ENCODE data around the gene TRPV4. TPM values are rescaled to one million over a fixed set of nuclear protein-coding genes. Genes with fewer than 3 reads are reported as not detected.

The TRPV4 gene
- total RNA-seq, 1 donor from 2014 or later, result 0.92 TPM

GRCh38 chr12:109764123-109764522 lies 69.1 kb downstream of the TRPV4 start:
- no peak for DNase-seq (ENCODE audit: low read depth, low spot score)

- DNase-seq (ENCODE audit: low read depth, low spot score), result no peak
These were observed 69.9 kb downstream of the TRPV4 start for GRCh38 chr12:109763201-109763841.

GRCh38 chr12:109762673-109763191 lies 70.5 kb downstream of the TRPV4 start:
- no peak for DNase-seq (ENCODE audit: low read depth, low spot score)

GRCh38 chr12:109762071-109762672 lies 71.0 kb downstream of the TRPV4 start:
- no peak for DNase-seq (ENCODE audit: low read depth, low spot score)

GRCh38 chr12:109760930-109761921 lies 72.0 kb downstream of the TRPV4 start:
- DNase-seq (ENCODE audit: low read depth, low spot score), result no peak

GRCh38 chr12:109760031-109760929 lies 72.9 kb downstream of the TRPV4 start:
- no peak for DNase-seq (ENCODE audit: low read depth, low spot score)

- no peak for DNase-seq (ENCODE audit: low read depth, low spot score)
These were observed 73.6 kb downstream of the TRPV4 start for GRCh38 chr12:109759595-109759994.

- DNase-seq (ENCODE audit: low read depth, low spot score), result no peak
These were observed 74.5 kb downstream of the TRPV4 start for GRCh38 chr12:109758426-109759420.

- no peak for DNase-seq (ENCODE audit: low read depth, low spot score)
These were observed 75.4 kb downstream of the TRPV4 start for GRCh38 chr12:109757671-109758265.

- no peak for DNase-seq (ENCODE audit: low read depth, low spot score)
These were observed 76.7 kb downstream of the TRPV4 start for GRCh38 chr12:109756457-109756856.

GRCh38 chr12:109753959-109754358 lies 79.2 kb downstream of the TRPV4 start:
- DNase-seq (ENCODE audit: low read depth, low spot score), result no peak

GRCh38 chr12:109753054-109753401 lies 80.2 kb downstream of the TRPV4 start:
- DNase-seq (ENCODE audit: low read depth, low spot score), result no peak

GRCh38 chr12:109752117-109753053 lies 80.8 kb downstream of the TRPV4 start:
- DNase-seq (ENCODE audit: low read depth, low spot score), result no peak

GRCh38 chr12:109744986-109745942 lies 87.9 kb downstream of the TRPV4 start:
- DNase-seq (ENCODE audit: low read depth, low spot score), result no peak

- DNase-seq (ENCODE audit: low read depth, low spot score), result no peak
These were observed 89.2 kb downstream of the TRPV4 start for GRCh38 chr12:109744026-109744425.

- no peak for DNase-seq (ENCODE audit: low read depth, low spot score)
These were observed 89.9 kb downstream of the TRPV4 start for GRCh38 chr12:109743076-109743910.

Measured in pulmonary artery endothelial cell (primary cell).